OCI-LY3 (cell line): ENCODE results near the gene TAPBPL.

Source experiments
- EZH2phosphoT487 ChIP-seq: fragments of 200-600 bp; shearing (Covaris generic); IDR thresholded peaks from 2 replicates; pipeline ENCODE4 v1.6.1; 2018; ENCODE audit warnings: antibody characterized with exemption, mixed run types, low read depth
- TF ChIP-seq, protein P1 (sequence below): fragments of 200-600, 300-600 bp; sonication (generic); IDR thresholded peaks from 2 replicates; pipeline ENCODE4 v1.5.1; 2014; ENCODE audit warnings: antibody characterized with exemption, low read length, low read depth

DNA sequence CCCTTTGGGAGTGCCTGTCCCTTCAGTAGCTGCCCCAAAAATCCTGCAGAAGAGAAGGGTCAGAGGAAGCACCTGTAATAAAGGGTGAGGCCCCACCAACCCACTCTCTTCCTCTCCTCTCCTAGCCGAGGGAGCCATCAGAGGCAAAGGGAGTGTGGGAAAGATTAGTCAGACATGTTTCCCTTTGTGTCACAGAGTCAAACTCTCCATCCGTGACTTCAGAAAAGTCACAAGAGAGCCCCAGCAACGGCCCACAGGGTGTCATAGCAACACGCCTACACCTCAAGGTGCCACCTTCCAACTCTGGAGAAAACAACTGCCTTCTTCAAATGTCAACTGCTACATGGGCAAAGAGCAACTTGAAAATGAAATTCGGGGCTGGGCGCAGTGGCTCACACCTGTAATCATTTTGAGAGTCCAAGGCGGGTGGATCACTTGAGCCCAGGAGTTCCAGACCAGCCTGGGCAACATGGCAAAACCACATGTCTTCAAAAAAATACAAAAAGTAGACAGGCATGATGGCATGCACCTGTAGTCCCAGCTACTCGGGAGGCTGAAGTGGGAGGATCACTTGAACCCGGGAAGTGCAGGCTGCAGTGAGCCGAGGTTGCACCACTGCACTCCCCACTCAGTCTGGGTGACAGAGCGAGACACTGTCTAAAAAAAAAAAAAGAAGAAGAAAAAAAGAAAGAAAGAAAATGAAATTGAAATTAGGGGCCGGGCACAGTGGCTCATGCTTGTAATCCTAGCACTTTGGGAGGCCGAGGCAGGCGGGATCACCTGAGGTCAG is 24.8 kb upstream of the TAPBPL start:
- TF ChIP-seq, protein P1, sequence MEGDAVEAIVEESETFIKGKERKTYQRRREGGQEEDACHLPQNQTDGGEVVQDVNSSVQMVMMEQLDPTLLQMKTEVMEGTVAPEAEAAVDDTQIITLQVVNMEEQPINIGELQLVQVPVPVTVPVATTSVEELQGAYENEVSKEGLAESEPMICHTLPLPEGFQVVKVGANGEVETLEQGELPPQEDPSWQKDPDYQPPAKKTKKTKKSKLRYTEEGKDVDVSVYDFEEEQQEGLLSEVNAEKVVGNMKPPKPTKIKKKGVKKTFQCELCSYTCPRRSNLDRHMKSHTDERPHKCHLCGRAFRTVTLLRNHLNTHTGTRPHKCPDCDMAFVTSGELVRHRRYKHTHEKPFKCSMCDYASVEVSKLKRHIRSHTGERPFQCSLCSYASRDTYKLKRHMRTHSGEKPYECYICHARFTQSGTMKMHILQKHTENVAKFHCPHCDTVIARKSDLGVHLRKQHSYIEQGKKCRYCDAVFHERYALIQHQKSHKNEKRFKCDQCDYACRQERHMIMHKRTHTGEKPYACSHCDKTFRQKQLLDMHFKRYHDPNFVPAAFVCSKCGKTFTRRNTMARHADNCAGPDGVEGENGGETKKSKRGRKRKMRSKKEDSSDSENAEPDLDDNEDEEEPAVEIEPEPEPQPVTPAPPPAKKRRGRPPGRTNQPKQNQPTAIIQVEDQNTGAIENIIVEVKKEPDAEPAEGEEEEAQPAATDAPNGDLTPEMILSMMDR = no peak
- TF ChIP-seq EZH2phosphoT487 = no peak
